GM18951 (cell line): ENCODE data around the gene SALL1.

Source experiments
- POLR2A ChIP-seq: IDR thresholded peaks from 4 replicates; pipeline ENCODE4 v1.6.1; 2011; ENCODE audit warnings: mild to moderate bottlenecking; ENCODE audit not compliant: insufficient read length, insufficient read depth; ENCODE audit errors: extremely low read depth
- in situ Hi-C: fragments of 300-500 bp; cut with MboI; formaldehyde crosslinking; loops from one replicate; pipeline ENCODE4 v1.12.0; 2022; ENCODE audit warnings: low sequenced_read_pairs, mixed read lengths, inconsistent platforms; ENCODE audit not compliant: unreplicated experiment

SALL1 gene

DNA sequence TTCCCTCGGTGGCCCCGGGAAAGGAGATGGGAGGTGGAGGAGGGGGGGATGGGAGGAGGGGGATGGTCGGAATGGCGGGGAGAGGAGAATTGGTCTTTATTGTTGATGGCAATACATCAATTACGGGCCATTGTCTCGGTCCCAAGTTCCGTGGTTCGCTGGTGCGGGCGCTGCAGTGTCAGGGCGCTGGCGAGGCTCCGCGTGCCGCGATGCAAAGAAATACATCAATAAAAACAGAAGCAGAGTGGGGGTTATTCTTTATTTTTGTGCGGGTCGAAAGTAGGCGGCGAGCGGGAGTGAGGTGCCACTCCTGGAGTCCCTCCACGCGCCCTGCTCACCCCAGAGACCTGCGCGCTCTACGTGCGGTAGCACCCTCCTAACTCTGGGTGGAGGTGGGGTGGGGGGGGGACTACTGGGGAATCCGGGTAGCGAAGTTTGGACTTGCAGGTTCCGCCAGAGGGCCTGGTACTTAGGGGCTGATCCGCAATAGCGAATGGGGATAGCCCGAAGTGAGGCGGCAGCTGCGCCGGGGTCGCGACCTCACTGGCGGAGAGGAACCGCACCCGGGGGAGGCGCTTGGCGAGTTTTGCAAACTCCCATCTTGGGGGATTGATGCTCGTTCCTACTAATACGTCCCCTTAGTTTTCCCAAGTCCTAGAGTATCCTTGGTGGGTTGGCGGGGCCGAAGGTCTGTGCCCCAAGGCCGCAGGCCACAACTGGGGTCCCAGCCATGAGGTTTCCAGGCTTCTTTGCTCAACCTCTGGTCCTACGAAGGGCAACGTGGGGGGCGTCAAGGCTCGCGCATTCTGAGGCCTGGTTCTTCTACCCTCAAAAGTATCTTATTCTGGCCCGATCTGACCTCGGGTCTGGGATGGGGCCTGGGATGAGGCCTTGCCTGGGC lies 3.5 kb upstream of the SALL1 start:
- TF ChIP-seq POLR2A = no peak
- in situ Hi-C loops = no loop called here

DNA sequence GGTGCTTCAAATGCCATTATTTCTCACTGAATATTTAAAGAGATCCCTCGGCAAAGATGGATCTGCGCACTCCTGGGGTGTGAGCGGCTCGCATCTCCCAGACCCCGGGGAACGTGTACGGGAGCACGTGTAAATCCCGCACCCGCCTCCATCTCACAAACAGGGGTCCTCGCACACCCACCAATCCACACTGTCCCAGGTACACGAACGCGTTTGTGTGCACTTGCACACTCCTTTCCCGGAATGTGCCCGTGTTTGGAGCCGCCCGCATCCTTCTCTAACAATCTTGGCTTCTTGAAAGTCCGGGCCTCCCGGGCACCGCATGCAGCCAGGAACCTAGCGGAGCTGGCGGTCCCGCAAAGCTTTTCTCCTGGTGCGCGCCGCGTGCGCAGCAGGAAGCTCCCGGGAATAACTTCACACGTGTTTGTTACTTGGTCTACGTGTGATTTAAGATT lies 2.5 kb upstream of the SALL1 start:
- no peak for TF ChIP-seq POLR2A
- in situ Hi-C loops = no loop called here

- in situ Hi-C loops = no loop called here
- TF ChIP-seq POLR2A = no peak
Measured at GRCh38 chr16:51152691-51153576, 1.9 kb upstream of the SALL1 start.

GRCh38 chr16:51151961-51152663 lies 1.0 kb upstream of the SALL1 start:
- TF ChIP-seq POLR2A = no peak
- in situ Hi-C loops = no loop called here

- no peak for TF ChIP-seq POLR2A
- in situ Hi-C loops = no loop called here
Measured at GRCh38 chr16:51151435-51151960, 428 bp upstream of the SALL1 start.

DNA sequence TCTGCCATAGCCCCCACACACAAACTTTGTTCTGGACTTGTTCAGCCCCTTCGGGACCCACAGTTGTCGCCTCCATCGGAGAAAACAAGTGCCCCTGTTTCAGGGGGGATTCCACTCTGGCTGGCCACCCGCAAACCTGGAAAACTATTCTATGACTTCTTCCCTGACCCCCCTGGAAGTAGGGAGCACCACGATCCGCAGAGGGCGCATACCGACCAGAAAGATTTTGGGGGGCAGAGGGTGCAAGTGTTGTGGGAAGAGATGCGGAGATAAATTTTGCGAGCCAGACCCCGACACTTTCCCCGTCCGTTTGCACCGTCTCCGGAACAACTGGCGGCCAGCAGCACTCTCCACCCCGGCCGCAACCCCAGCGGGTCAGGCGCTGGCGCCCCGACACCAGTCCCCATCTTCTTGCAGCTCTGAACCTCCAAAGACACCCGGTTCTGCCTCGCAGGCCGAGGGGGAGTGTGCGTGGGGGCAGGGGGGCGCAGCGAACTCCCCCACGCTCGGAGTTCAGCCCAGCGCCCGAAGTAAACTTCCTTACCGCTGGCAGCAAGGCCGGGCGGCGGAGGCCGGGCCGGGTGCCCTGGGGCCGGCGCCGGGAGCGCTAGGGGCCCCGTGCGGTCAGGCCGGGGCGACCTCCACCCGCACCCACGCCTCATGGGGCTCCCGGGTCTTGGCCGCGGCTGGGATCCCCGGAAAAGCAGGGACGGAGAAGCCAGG lies 744 bp downstream of the SALL1 start:
- TF ChIP-seq POLR2A = no peak
- in situ Hi-C loops = no loop called here

- in situ Hi-C loops = no loop called here
- TF ChIP-seq POLR2A = no peak
Measured at GRCh38 chr16:51149721-51150164, 1.3 kb downstream of the SALL1 start.

DNA sequence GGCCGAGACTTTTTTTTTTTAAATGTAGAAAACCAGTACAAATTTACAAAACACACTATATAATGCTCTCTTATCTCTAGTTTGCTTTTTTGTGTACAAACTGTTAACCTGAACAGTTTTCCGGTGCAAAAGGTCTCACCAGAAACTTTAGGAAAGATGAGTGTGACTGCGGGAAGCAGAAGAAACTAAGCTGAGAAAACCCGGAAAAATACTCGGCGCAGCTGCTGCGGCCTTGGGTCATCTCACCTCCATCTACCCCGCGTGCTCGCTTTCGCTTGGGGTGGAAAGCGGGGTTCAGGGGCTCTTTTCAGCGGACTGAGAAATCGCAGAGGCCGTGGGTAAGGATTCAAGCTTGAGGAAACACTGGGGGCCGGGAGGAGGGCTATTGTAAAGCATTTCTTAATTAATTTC lies 1.8 kb downstream of the SALL1 start:
- TF ChIP-seq POLR2A = no peak
- in situ Hi-C loops = no loop called here

DNA sequence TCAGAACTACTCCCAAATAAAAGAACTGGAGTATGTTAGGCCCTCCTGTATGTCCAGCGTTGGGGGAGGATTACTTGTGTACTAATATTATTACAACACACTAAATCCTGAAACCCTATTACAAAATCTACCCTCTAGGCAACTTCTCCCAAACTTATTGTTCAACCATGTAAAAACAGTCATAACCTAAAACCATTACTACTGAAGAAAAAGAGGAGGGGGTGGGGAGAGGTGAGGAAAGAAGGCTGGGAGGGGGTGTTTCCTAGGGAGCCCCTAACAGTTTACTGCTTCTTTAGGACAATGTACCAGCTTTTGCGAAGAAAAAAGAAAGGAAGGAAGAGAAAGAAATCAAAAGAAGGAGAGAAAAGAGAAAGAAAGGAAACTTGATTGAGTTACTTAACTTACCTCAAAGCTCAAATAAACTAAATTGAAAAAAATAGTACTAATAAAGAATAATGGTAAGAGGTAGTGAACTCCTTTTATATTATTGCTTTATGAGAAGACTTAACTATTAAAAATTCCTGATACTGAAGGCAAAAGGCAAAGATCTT lies 2.3 kb downstream of the SALL1 start:
- TF ChIP-seq POLR2A = no peak
- in situ Hi-C loops = no loop called here

DNA sequence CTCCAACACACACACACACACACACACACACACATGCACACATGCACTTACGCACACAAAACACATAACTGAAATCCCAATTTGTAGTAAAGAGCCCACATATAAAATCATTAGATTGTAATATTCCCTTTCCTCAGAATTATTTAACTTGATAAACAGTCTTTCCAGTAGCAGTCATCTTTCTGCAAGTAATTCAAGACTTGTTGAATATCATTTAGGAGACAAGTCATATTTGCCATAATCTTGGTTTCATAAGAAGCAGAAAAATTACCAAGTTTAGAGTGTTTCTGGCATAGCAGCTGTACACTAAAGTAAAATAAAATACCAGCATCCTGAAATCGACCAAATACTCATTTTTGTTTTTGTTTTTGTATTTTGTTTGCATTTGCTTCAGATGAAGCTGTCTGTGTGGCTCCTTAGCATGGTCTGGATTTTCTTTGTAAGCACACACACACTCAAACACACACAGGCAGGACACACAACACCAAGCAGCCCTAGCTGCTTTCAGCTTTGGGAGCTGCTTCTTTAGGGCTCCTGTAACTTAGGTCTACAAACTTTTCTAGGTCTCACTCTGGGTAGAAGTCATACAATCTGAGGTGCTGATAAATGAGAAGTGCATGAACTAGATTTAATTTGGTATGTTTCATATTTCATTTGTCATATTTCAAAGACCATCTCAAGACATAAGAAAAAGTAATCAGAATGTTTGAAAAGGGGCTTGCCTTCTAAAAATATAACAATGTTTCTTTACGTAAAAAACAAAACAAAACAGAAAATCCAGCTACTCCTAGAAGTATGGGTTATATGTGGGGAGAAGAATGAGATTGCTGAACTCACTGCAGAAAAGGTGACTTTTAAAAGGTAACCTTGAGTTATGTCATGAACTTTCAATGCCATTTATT lies 3.0 kb downstream of the SALL1 start:
- no peak for TF ChIP-seq POLR2A
- in situ Hi-C loops = no loop called here
